PFSK-1 (cell line): ENCODE measurements around the gene FAM234B.

Experiments used
- FOXP2 ChIP-seq: optimal IDR thresholded peaks from 2 replicates; pipeline ENCODE3; 2011; ENCODE audit warnings: borderline replicate concordance, control low read depth, inconsistent platforms; ENCODE audit not compliant: insufficient read depth; ENCODE audit errors: extremely low read length, extremely low read depth
- POLR2AphosphoS5 ChIP-seq: IDR thresholded peaks from 2 replicates; pipeline ENCODE4 v1.6.1; 2012; ENCODE audit warnings: low read depth, mild to moderate bottlenecking, control low read depth, low read length, moderate library complexity
- SIN3A ChIP-seq: IDR thresholded peaks from 2 replicates; pipeline ENCODE4 v1.6.1; 2012; ENCODE audit warnings: mild to moderate bottlenecking, low read length, moderate library complexity, borderline replicate concordance; ENCODE audit not compliant: insufficient read depth
- TAF1 ChIP-seq: IDR thresholded peaks from 2 replicates; pipeline ENCODE4 v1.6.1; 2012; ENCODE audit warnings: low read length, control low read depth, borderline replicate concordance; ENCODE audit not compliant: insufficient read depth
- TF ChIP-seq, protein P1 (sequence below), 2 experiments: IDR thresholded peaks; 2 replicates each; pipeline versions ENCODE4 v1.6.1 to v1.8.0; 2011 to 2012; ENCODE audit warnings: low read depth in 2 of 2, low read length in 2 of 2, control low read depth in 1 of 2, inconsistent platforms in 1 of 2, mild to moderate bottlenecking in 1 of 2, moderate library complexity in 1 of 2; ENCODE audit not compliant: insufficient read depth in 1 of 2

- TF ChIP-seq, protein P1, sequence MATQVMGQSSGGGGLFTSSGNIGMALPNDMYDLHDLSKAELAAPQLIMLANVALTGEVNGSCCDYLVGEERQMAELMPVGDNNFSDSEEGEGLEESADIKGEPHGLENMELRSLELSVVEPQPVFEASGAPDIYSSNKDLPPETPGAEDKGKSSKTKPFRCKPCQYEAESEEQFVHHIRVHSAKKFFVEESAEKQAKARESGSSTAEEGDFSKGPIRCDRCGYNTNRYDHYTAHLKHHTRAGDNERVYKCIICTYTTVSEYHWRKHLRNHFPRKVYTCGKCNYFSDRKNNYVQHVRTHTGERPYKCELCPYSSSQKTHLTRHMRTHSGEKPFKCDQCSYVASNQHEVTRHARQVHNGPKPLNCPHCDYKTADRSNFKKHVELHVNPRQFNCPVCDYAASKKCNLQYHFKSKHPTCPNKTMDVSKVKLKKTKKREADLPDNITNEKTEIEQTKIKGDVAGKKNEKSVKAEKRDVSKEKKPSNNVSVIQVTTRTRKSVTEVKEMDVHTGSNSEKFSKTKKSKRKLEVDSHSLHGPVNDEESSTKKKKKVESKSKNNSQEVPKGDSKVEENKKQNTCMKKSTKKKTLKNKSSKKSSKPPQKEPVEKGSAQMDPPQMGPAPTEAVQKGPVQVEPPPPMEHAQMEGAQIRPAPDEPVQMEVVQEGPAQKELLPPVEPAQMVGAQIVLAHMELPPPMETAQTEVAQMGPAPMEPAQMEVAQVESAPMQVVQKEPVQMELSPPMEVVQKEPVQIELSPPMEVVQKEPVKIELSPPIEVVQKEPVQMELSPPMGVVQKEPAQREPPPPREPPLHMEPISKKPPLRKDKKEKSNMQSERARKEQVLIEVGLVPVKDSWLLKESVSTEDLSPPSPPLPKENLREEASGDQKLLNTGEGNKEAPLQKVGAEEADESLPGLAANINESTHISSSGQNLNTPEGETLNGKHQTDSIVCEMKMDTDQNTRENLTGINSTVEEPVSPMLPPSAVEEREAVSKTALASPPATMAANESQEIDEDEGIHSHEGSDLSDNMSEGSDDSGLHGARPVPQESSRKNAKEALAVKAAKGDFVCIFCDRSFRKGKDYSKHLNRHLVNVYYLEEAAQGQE (IDR thresholded peaks at IDR 0.05; ENCODE audit: insufficient read depth in 1 of 2, low read depth in 2 of 2, low read length in 2 of 2): no peak
- TF ChIP-seq POLR2AphosphoS5: no peak
- TF ChIP-seq TAF1: no peak
- no peak for TF ChIP-seq FOXP2
- TF ChIP-seq SIN3A: no peak
Measured at GRCh38 chr12:13094367-13094766, 50.2 kb downstream of the FAM234B start.
